Endodermal cell (in vitro differentiated cells): ENCODE results near the gene UNC93B1. TPM values are rescaled to one million over a fixed set of nuclear protein-coding genes. Genes with fewer than 3 reads are reported as not detected.

ENCODE experiments used
- DNase-seq: peaks from one replicate; pipeline ENCODE4 v3.0.0-alpha.2; 2017
- H3K27ac ChIP-seq: 2 replicates; pipeline ENCODE4 v1.5.1; 2013; ENCODE audit warnings: mild to moderate bottlenecking, low read depth, low read length, moderate library complexity
- H3K27me3 ChIP-seq: 2 replicates; pipeline ENCODE4 v1.6.1; 2013; ENCODE audit warnings: mild to moderate bottlenecking, low read length, moderate library complexity; ENCODE audit not compliant: insufficient read depth, control insufficient read depth, poor library complexity, severe bottlenecking
- H3K36me3 ChIP-seq: 2 replicates; pipeline ENCODE4 v1.7.0; 2013; ENCODE audit warnings: mild to moderate bottlenecking, low read length, moderate library complexity; ENCODE audit not compliant: control insufficient read depth, insufficient read depth
- H3K4me1 ChIP-seq: one replicate; pipeline ENCODE4 v1.7.0; 2013; ENCODE audit warnings: low read length; ENCODE audit not compliant: control insufficient read depth, insufficient read depth
- H3K4me3 ChIP-seq: 2 replicates; pipeline ENCODE4 v1.5.1; 2013; ENCODE audit warnings: mild to moderate bottlenecking, low read length, moderate library complexity
- H3K9ac ChIP-seq: 2 replicates; pipeline ENCODE4 v1.6.1; 2013; ENCODE audit warnings: mild to moderate bottlenecking, low read length, moderate library complexity; ENCODE audit not compliant: poor library complexity, severe bottlenecking; ENCODE audit errors: extremely low read depth
- H3K9me3 ChIP-seq: 2 replicates; pipeline ENCODE4 v1.6.1; 2013; ENCODE audit warnings: mild to moderate bottlenecking, low read length, moderate library complexity; ENCODE audit not compliant: control insufficient read depth
- H3K27ac Mint-ChIP-seq: 2 replicates; pipeline ENCODE4 v1.8.0; 2020; ENCODE audit warnings: mixed read lengths
- H3K27me3 Mint-ChIP-seq: 2 replicates; pipeline ENCODE4 v1.8.0; 2021; ENCODE audit warnings: mild to moderate bottlenecking, mixed read lengths; ENCODE audit not compliant: insufficient read depth
- H3K36me3 Mint-ChIP-seq: 2 replicates; pipeline ENCODE4 v1.8.0; 2020; ENCODE audit warnings: low read depth, mixed read lengths
- H3K4me1 Mint-ChIP-seq: 2 replicates; pipeline ENCODE4 v1.8.0; 2020; ENCODE audit warnings: mixed read lengths
- H3K4me3 Mint-ChIP-seq: 2 replicates; pipeline ENCODE4 v1.8.0; 2020; ENCODE audit warnings: mild to moderate bottlenecking, moderate library complexity, mixed read lengths
- H3K9me3 Mint-ChIP-seq: 2 replicates; pipeline ENCODE4 v1.8.0; 2020; ENCODE audit warnings: mild to moderate bottlenecking, mixed read lengths
- WGBS, 2 experiments: methylation state at CpG; one replicate each; pipeline versions ENCODE4 v1.1.5 to v1.1.7; 2013; ENCODE audit warnings: missing lambda C conversion rate in 2 of 2, mixed read lengths in 1 of 2; ENCODE audit not compliant: insufficient coverage in 1 of 2, insufficient read length in 1 of 2; 5-methylcytosine and 5-hydroxymethylcytosine counted together
- total RNA-seq, 2 donors: library from RNA; stranded (reverse); fragmentation: NEBNext Ultra II Directional in 1 of 2; extraction: Animal tissue kit (Norgen Biotek cat#: 25700) in 1 of 2; gene quantifications; 2 replicates in 1 of 2; 3 replicates in 1 of 2; pipeline ENCODE4 v1.2.1, GENCODE V29; 2021
- TF ChIP-seq, protein P1 (sequence below): fragments of 200-600 bp; sonication (generic); conservative IDR thresholded peaks from 2 replicates; pipeline ENCODE4 v1.5.0; 2021; ENCODE audit warnings: antibody characterized with exemption, mild to moderate bottlenecking

Gene UNC93B1
- total RNA-seq, 2 donors from 2014 or later = 27.1 to 32.0 TPM

DNA sequence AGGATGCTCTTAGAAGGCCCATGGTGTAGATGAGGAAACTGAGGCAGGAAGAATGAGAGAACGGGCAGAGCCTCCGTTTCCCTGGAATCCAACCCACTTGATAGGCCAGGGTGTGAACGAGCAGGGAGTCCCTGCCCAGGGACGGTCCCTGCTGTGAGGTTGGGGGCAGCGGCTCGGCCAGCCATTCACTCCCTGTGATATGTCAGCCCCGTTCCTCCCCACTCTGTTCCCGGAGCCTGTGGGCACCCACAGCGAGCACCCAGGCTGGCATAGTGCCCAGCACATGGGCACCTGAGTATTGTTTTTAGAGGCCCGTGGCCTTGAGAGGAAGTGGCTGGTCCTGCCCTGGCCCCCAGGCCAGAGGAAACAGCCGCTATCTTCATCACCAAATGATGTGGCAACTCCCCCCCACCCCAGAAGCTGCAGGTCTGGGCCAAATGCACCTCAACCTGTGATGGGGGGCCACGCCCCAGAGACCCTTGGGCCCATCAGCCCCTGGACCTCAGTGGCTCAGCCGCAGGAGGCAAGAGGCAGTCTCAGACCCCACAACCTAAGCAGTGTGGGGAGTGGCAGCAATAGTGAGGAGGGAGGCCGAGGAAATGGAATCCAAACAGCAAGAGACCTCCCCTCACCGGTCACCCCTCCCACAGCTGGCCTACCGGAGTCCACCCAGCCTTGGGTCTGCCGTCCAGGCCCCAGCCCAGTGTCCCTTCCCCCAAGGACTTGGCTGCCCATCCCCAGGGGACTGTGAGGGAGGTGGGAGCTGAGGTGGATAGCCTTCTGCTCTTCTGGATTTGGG lies 8.3 kb upstream of the UNC93B1 start:
- H3K9me3 ChIP-seq = no peaks in the 10 kb centered on the region
- Mint-ChIP-seq H3K4me3 (no peak overlapping the region), H3K9me3 (peaks cover 10% of the 10 kb centered on the region), H3K4me1 (no peaks in the 10 kb centered on the region), H3K36me3 (no peaks in the 10 kb centered on the region), H3K27ac (no peak overlapping the region), H3K27me3 (no peaks in the 10 kb centered on the region)
- no peaks in the 10 kb centered on the region for H3K27me3 ChIP-seq
- no peaks in the 10 kb centered on the region for H3K36me3 ChIP-seq
- DNase-seq = no peak
- no peaks in the 10 kb centered on the region for H3K4me1 ChIP-seq
- peak overlapping the region; percentile 67 for H3K27ac ChIP-seq
- H3K4me3 ChIP-seq = no peak overlapping the region
- 91 to 100% methylated on average over 2 to 17 of the region's 17 CpGs for WGBS, 2 experiments
- TF ChIP-seq, protein P1, sequence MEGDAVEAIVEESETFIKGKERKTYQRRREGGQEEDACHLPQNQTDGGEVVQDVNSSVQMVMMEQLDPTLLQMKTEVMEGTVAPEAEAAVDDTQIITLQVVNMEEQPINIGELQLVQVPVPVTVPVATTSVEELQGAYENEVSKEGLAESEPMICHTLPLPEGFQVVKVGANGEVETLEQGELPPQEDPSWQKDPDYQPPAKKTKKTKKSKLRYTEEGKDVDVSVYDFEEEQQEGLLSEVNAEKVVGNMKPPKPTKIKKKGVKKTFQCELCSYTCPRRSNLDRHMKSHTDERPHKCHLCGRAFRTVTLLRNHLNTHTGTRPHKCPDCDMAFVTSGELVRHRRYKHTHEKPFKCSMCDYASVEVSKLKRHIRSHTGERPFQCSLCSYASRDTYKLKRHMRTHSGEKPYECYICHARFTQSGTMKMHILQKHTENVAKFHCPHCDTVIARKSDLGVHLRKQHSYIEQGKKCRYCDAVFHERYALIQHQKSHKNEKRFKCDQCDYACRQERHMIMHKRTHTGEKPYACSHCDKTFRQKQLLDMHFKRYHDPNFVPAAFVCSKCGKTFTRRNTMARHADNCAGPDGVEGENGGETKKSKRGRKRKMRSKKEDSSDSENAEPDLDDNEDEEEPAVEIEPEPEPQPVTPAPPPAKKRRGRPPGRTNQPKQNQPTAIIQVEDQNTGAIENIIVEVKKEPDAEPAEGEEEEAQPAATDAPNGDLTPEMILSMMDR = no peak
- H3K9ac ChIP-seq = no peak overlapping the region

- Histone ChIP-seq H3K4me1 (no peaks in the 10 kb centered on the region), H3K36me3 (no peaks in the 10 kb centered on the region), H3K9me3 (no peaks in the 10 kb centered on the region), H3K4me3 (no peak overlapping the region), H3K9ac (no peak overlapping the region), H3K27me3 (no peaks in the 10 kb centered on the region), H3K27ac (peak overlapping the region; percentile 72)
- Mint-ChIP-seq H3K9me3 (peaks cover 10% of the 10 kb centered on the region), H3K27ac (no peak overlapping the region), H3K4me1 (no peaks in the 10 kb centered on the region), H3K4me3 (no peak overlapping the region), H3K27me3 (no peaks in the 10 kb centered on the region), H3K36me3 (no peaks in the 10 kb centered on the region)
- TF ChIP-seq, protein P1 = no peak
- DNase-seq = no peak
- 92 to 93% methylated on average over 13 to 16 of the region's 16 CpGs for WGBS, 2 experiments
Observed at GRCh38 chr11:68011051-68011943, 7.4 kb upstream of the UNC93B1 start.

- WGBS, 2 experiments = 57 to 73% methylated on average over 23 to 33 of the region's 33 CpGs
- Mint-ChIP-seq H3K9me3 (peaks cover 10% of the 10 kb centered on the region), H3K4me1 (no peaks in the 10 kb centered on the region), H3K36me3 (no peaks in the 10 kb centered on the region), H3K27ac (no peak within 1 kb of the TSS), H3K4me3 (no peak within 1 kb of the TSS), H3K27me3 (no peaks in the 10 kb centered on the region)
- Histone ChIP-seq H3K4me1 (no peaks in the 10 kb centered on the region), H3K9ac (no peak within 1 kb of the TSS), H3K36me3 (no peaks in the 10 kb centered on the region), H3K27me3 (no peaks in the 10 kb centered on the region), H3K27ac (peak within 1 kb of the TSS; percentile 72), H3K4me3 (no peak within 1 kb of the TSS), H3K9me3 (no peaks in the 10 kb centered on the region)
- DNase-seq = peak; percentile 86
- TF ChIP-seq, protein P1 = no peak
Observed at GRCh38 chr11:68010090-68011041, 6.5 kb upstream of the UNC93B1 start, which contains the start of gene ALDH3B1. ALDH3B1 (plus strand) TSS chr11:68010327; CDS start chr11:68015298, 4,971 bp downstream.
